Psoas muscle (tissue), 8 donors: ENCODE measurements around the gene CTSD. TPM values are rescaled to one million over a fixed set of nuclear protein-coding genes. Genes with fewer than 3 reads are reported as not detected.
A peak's percentile ranks its signal among the peaks of the same experiment; 100 is the strongest.

Experiments
- ATAC-seq, 4 donors: fragments of 200-7000 bp; cut with Tn5 transposase; one replicate each; pipeline ENCODE4 v1.9.1; 2020; ENCODE audit warnings: moderate library complexity in 3 of 4, mild to moderate bottlenecking in 2 of 4
- DNase-seq, 2 donors: peaks; one replicate each; pipeline ENCODE4 v3.0.0-alpha.2; 2020
- H3K27ac ChIP-seq: fragments of 200-600 bp; one replicate; pipeline ENCODE4 v1.8.0; 2022
- H3K27me3 ChIP-seq, 3 donors: fragments of 200-600 bp in 1 of 3; one replicate each; pipeline versions ENCODE4 v1.6.1 to v1.8.0; 2013 to 2022; ENCODE audit warnings: low read length in 2 of 3, mild to moderate bottlenecking in 2 of 3, moderate library complexity in 1 of 3; ENCODE audit not compliant: insufficient read depth in 3 of 3
- H3K36me3 ChIP-seq, 2 donors: fragments of 200-600 bp in 1 of 2; one replicate each; pipeline versions ENCODE4 v1.6.1 to v1.8.0; 2013 to 2022; ENCODE audit warnings: low read depth in 1 of 2, mild to moderate bottlenecking in 1 of 2, moderate library complexity in 1 of 2; ENCODE audit not compliant: insufficient read depth in 1 of 2
- H3K4me1 ChIP-seq: fragments of 200-600 bp; one replicate; pipeline ENCODE4 v1.8.0; 2022
- H3K4me3 ChIP-seq: fragments of 200-600 bp; one replicate; pipeline ENCODE4 v1.8.0; 2022; ENCODE audit warnings: mild to moderate bottlenecking
- H3K9me3 ChIP-seq: fragments of 200-600 bp; one replicate; pipeline ENCODE4 v1.8.0; 2022
- WGBS, 3 donors: extraction: QIAGEN DNeasy Blood & Tissue Kit; methylation state at CpG; one replicate each; pipeline versions ENCODE4 v1.1.6 to v1.1.7; 2013; 5-methylcytosine and 5-hydroxymethylcytosine counted together
- intact Hi-C, 2 donors: fragments of 100-400 bp; cut with DNase I; formaldehyde crosslinking; loops; one replicate each; pipeline versions ENCODE4 v1.11.0 to v1.14.2; 2022
- polyA plus RNA-seq, 3 donors: library from polyadenylated mRNA; stranded (reverse); fragments of 200-250 nt; gene quantifications; one replicate each; pipeline ENCODE4 v1.2.3, GENCODE V29; 2013
- total RNA-seq, 4 donors: library from RNA; stranded (reverse); fragmentation: NEBNext Ultra II Directional in 2 of 4; extraction: Animal tissue kit (Norgen Biotek cat#: 25700) in 2 of 4; gene quantifications; one replicate each; pipeline versions ENCODE4 v1.2.1 to v1.2.4, GENCODE V29; 2021 to 2023
- TF ChIP-seq, protein P1 (sequence below): fragments of 200-600 bp; IDR thresholded peaks from one replicate; pipeline ENCODE4 v1.8.0; 2022; ENCODE audit warnings: antibody characterized with exemption
- donor health status: healthy with polysubstance abuse.
- donor health status: DM: no; HTN: no; CAD: no; lungs with moderate emphysema.
- donor health status: Bipolar disorder and iron deficiency.
- donor health status: healthy.
- donor health status: DM: yes; HTN: yes; CAD: no.
- donor health status: DM: no; HTN: no; CAD: no.
- donor health status: DM: no; HTN: no; CAD: no.
- donor health status: DM: yes; HTN: yes; CAD: no.

Gene CTSD
- total and polyA plus RNA-seq, 7 donors = 343 to 1,317 (median 680) TPM

DNA sequence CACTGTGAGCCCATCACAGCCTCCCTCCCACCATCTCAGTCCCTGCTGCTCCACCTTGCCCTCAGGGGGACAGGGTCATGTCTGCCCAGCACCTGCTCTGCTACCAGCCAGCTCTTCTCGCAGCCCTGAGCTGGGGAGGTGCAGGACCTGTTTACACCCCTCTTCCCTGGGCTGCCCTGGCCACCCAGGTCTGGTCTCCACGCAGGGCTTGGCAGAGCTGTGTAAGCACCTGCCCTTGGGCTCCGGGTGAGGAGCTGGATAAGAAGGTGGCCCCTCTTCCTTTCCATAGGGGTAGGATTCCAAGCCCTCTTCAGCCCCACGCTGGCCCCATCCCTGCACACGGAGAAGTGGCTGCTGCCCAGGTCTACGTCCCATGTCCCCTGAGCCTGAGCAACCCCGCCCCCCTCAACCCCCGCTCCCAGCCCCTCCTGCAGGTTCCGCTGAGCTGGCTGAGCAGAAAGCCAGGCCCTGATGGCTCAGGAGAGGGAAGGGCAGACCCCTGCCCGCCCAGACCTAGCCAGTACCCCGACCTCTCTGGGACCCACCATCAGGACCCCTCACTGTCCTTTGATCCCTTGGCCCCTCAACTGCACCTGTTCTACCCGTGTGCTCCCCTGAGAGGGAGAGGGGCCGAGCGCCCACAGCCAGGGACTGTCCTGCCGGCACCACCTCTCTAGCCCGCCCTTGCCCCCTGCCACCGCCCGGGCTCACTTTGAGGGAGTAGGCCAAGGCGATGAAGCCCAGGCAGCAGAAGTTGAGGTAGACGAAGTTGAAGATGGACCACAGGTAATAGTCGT lies 16.6 kb downstream of the CTSD start:
- Histone ChIP-seq H3K9me3 (no peaks in the 10 kb centered on the region), H3K27me3 (no peaks in the 10 kb centered on the region), H3K27ac (peak overlapping the region; percentile 56), H3K4me1 (peaks cover 55% of the 10 kb centered on the region), H3K36me3 (no peaks in the 10 kb centered on the region), H3K4me3 (peak overlapping the region; percentile 67)
- peak in 1 of 2 donors; percentile 49 for DNase-seq
- WGBS, 3 donors = 72 to 74% (median 72%) methylated on average over 17 to 21 of the region's 21 CpGs
- TF ChIP-seq, protein P1, sequence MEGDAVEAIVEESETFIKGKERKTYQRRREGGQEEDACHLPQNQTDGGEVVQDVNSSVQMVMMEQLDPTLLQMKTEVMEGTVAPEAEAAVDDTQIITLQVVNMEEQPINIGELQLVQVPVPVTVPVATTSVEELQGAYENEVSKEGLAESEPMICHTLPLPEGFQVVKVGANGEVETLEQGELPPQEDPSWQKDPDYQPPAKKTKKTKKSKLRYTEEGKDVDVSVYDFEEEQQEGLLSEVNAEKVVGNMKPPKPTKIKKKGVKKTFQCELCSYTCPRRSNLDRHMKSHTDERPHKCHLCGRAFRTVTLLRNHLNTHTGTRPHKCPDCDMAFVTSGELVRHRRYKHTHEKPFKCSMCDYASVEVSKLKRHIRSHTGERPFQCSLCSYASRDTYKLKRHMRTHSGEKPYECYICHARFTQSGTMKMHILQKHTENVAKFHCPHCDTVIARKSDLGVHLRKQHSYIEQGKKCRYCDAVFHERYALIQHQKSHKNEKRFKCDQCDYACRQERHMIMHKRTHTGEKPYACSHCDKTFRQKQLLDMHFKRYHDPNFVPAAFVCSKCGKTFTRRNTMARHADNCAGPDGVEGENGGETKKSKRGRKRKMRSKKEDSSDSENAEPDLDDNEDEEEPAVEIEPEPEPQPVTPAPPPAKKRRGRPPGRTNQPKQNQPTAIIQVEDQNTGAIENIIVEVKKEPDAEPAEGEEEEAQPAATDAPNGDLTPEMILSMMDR = no peak
- ATAC-seq = no peak
- intact Hi-C loops = loop anchor here in 1 of 2 donors (10.0 kb wide), 1 partner anchor 88 kb away; the partner anchor contains the start of genes SYT8 and TNNI2

GRCh38 chr11:1746511-1746931 lies 17.2 kb downstream of the CTSD start:
- ATAC-seq (peak; percentile 2 to 17 (median 10)), DNase-seq (peak; percentile 71 to 82)
- TF ChIP-seq, protein P1 = no peak
- H3K36me3 ChIP-seq = no peaks in the 10 kb centered on the region
- H3K27me3 ChIP-seq = no peaks in the 10 kb centered on the region
- H3K27ac ChIP-seq = peak overlapping the region; percentile 56
- no peaks in the 10 kb centered on the region for H3K9me3 ChIP-seq
- WGBS, 3 donors = 17 to 34% (median 33%) methylated on average over 18 to 22 of the region's 22 CpGs
- intact Hi-C loops = loop anchor here in 1 of 2 donors (10.0 kb wide), 1 partner anchor 88 kb away; the partner anchor contains the start of genes SYT8 and TNNI2
- H3K4me3 ChIP-seq = peak overlapping the region; percentile 67
- H3K4me1 ChIP-seq = peaks cover 49% of the 10 kb centered on the region

- H3K27me3 ChIP-seq = no peaks in the 10 kb centered on the region
- H3K27ac ChIP-seq = no peak overlapping the region
- peak overlapping the region; percentile 67 for H3K4me3 ChIP-seq
- 79 to 89% (median 84%) methylated on average over 14 of the region's 14 CpGs for WGBS, 3 donors
- no peaks in the 10 kb centered on the region for H3K36me3 ChIP-seq
- TF ChIP-seq, protein P1 = no peak
- no peaks in the 10 kb centered on the region for H3K9me3 ChIP-seq
- intact Hi-C loops = loop anchor here in 1 of 2 donors (10.0 kb wide), 1 partner anchor 89 kb away; the partner anchor contains the start of genes SYT8 and TNNI2
- ATAC-seq (no peak), DNase-seq (peak in 1 of 2 donors; percentile 12)
- H3K4me1 ChIP-seq = peaks cover 42% of the 10 kb centered on the region
Observed at GRCh38 chr11:1745701-1746320, 17.9 kb downstream of the CTSD start.

DNA sequence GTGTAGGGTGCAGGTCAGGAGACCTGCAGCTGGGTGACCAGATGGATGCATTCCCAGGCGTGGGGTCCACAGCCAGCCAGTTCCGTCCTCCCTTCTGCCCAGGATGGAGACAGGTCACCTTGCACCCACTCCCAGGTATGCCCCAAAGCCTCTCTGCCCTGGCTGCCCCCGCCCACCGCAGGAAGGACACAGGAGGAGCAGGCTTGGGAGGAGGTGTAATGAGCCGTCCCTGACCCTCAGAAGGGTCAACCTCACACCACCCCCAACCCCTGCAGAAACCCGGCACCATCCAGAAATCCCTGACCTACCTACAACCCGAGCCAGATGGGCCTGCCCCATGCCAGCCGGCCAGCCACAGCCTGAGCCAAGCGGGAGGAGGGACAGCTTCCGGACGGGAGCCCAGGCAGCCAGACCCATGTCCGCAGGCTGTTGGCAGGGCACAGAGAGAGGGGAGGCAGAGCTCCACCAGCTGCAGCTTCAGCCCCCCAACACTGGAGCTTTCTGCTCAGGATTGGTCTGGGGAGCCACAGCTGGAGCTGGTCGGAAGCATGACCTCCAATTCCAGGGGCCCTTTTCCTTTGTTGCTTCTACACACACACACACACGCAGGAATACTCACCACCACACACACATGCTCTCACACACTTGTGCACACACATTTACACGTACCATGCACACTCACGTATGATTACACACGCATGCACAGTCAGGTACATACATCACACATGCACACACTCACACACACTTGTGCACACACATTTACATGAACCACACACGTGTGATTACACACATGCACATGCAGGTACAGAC lies 18.6 kb downstream of the CTSD start:
- peaks cover 0 to 2% (median 1%) of the 10 kb centered on the region in 3 donors for H3K27me3 ChIP-seq

More for the DNA sequence above, 18.6 kb downstream of the CTSD start:
- H3K27ac ChIP-seq = peak overlapping the region; percentile 41
- H3K4me3 ChIP-seq = no peak overlapping the region
- WGBS, 3 donors = 23 to 33% (median 30%) methylated on average over 17 to 18 of the region's 18 CpGs
- H3K9me3 ChIP-seq = no peaks in the 10 kb centered on the region
- TF ChIP-seq, protein P1 = no peak
- intact Hi-C loops = loop anchor here in 1 of 2 donors (10.0 kb wide), 1 partner anchor 90 kb away; the partner anchor contains the start of genes SYT8 and TNNI2
- DNase-seq = peak in 1 of 2 donors; percentile 77
- peaks cover 34% of the 10 kb centered on the region for H3K4me1 ChIP-seq
- ATAC-seq = peak; percentile 19 to 30 (median 21)
- H3K36me3 ChIP-seq = no peaks in the 10 kb centered on the region
